Globus pallidus (tissue), 1 donor: ENCODE measurements around the gene PIP5KL1.

Experiments
- DNase-seq: peaks from one replicate; pipeline ENCODE4 v3.0.0-alpha.2; 2015; ENCODE audit warnings: low spot score

Gene PIP5KL1

DNA sequence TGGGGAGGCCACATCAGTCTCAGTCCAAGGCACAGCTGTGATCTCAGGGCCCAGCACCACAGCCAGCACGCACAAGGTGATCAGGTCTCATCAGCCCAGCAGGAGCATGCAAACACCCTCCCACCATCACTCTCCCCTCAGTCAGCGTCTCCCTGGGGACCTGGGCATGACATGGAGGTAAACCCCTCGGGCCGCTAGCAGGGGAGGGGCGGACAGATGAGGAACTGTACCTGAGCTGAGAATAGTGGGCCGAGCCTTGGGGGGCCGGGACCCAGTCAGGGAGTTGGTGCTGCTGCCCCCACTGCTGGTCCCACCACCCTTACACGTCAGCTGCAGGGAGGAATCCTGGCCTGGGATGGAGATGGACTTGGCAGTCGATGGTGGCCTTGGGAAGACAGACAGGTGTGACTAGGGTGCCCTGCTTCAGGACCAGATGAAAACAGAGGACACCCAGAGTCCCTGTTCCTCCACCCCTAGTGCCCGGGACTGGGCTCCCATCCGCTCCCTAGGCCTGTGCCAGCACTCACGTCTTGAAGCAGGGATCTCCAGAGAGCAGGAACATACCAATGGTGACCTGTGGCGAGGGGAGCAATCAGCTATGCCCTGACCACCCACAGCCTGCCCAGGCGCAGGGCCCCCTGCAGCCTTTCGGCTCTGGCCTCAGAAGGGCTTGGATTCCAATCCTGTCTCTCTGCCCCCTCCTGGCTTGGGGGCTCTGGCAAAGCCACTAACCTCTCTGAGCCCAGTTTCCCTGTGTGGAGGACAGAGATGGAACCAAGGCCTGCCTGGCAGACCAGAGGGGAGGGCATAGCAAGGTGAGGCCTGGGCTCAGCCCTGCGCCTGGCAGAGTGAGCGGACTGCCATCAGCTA is 17.5 kb upstream of the PIP5KL1 start:
- no peak for DNase-seq

DNA sequence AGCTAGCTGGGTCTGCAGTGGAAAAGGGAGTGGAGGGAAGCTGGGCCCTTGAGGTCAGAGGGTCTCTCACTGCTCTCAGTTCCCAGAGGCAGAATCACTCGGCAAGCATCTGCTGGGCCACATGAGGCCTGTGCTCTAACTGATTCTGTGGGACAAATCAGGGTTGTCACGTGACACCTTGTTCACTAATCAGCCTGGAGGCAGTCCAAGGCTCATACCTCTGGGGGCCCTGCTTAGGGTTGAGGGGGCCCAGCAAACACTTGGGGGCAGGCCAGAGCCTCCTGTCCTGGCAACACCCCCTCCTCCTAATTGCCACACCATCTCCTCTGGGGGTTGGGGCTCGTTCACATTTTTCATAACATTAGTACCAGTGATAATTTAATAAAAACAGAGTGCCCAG is 16.2 kb upstream of the PIP5KL1 start:
- DNase-seq = no peak

DNA sequence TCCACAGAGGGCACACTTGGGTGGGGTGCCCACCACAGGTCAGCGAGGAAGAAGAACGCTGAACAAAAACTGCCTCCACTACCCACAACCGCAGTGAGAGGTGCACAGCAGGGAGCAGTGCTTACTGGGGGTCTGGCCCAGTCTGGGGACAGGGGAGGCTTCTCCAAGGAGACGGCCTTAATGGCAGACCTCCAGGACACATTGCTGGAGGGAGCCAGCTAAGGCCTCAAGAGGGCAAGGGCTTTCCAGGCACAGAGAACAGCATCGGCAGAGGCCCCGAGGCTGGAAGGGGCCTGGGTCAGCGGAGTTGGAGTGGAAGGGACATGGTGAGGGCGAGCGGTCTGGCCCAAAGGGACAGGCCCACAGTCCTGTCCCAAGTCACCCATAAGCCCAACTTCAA is 15.4 kb upstream of the PIP5KL1 start:
- no peak for DNase-seq

DNA sequence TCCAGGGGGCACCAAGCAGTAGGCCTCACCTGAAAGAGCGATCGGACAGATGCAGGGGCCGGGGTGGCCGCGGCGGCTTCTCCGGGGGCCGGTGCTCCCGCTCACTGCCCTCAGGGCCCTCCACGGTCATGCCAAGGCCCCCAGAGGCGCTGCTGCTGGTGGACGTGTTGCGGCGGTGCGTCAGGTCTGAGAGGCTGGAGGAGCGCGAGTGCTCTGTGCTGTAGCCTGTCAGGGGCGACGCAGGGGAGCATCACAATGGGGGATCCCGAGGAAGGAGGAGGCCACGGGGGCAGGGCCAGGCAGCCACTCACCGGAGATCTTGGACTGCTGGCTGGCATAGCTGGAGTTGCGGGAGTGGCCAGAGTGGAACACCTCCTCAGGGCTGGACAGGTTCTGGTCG is 14.8 kb upstream of the PIP5KL1 start:
- no peak for DNase-seq

DNA sequence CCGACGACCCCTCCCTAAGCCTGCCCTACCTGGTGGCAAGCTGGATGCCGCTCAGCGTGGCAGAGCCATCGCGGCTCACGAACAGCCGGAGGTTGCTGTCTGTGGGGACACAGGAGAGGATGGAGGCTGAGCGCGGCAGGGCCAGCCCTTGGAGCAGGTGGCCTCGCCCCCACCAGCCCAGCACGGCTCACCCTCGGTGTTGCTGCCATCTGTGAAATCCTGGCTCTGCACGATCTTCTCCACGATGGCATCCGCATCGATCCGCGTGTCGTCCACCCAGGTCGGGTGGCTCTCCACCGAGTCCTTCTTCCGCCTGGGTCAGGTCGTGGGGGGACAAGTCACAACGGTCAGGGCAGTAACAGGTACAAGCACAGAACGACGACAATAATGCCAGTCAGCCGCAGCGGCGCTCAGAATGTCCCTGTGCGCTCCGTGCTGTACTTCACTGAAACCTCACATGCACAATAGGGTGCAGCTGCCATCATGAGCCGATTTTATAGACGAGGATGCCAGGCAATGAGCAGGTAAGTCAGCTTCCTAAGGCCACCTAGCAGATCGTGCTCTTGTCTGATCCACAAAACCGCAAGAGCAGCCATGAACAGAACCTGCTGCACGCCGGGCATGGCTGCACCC is 14.1 kb upstream of the PIP5KL1 start:
- no peak for DNase-seq

DNA sequence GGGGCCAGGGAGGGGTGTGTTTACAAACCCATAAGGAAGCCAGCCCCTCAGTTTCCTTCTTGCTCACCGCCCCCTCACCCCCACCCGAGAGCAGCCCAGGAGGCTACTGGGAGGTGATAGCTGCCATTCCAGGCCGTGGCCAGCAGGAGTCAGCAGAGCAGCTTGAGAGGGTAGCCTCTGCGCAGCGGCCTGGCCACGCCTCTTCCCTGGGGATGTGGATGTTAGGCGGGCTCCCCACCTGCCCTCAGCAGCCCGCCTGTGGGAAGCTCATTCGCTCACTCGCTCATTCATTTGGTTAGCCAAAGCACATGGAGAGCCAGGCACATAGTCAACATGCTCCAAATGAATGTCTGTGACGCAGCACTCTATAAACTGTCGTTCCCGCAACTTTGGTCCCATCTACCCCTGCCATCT is 13.2 kb upstream of the PIP5KL1 start:
- peak; percentile 90 for DNase-seq

DNA sequence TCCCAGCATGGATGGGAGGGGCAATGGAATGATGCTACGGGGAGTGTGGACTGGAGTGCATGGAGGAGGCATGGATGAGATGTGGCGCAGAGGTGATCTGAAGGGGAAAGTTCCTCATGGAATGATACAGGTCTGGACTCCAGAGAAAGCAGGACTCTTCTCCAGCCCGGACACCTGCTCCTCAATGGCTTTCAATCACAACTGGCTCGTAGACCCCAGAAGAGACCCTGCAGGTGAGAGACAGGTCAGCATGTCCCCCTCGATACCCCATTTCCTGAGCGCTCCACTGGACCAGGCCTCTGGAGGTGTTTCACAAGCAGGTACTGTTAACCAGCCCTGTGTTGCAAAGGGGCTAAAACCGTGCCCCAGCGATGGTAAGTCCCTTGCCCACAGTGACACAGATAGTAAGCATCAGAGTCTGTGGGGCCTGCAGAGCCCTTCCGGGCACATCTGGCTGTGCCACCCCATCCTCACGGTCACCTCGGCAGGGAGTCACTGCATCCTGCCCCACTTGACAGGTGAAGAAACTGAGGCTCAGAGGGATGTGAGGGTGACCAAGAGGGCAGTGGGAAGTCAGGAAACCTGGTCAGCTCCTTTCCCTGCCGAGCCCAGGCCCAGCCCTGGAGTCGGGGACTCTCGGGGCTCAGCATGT is 12.6 kb upstream of the PIP5KL1 start:
- no peak for DNase-seq

DNA sequence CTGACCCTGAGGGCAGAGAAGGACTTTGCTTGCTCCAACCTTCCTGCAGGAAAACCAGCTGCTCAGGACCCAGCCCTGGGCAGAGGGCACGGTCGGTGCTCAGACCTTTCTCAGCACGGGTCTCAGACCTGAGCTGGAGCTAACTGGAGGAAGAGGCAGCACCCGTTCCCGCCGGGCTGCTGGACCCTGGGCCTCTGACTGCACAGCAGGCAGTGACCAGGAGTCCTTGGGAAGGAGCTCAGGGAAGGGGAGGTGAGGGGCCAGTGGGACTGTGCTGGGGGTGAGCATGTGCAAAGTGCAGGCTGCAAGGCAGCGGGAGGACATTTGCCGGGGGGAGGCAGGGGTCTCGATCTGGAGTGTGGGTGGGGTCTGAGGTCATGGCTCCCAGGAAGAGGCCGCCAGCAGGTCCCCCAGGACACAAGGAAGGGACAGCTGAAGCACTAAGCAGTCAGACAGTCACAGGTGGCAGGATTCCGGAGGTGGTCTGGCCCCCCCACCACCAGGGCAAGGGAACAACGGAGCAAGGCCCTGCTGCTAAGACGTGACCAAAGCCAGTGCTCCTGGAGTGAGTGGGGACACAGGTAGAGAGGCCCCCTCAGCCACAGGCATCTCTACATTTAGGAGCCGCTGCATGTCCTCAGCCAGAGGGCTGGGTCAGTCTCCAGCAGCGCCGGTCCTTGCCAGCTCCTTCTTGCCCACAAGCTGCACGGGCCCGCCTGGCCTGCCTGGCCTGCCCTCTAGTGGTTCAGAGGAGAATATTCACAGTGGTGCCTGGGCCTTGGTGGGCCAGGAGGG is 11.8 kb upstream of the PIP5KL1 start:
- DNase-seq = no peak

DNA sequence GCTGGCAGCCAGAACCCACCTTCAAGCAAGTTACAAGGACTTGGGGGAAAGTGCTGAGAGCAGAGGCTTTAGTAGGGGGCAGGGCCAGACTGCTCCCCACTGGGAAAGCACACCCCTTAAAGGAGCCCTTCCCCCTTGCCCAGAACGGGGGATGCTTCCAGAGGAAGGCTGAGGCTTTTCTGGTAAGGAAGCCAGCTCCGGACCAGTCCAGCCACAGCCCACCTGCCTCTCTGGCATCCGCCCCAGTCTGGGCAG is 11.3 kb upstream of the PIP5KL1 start:
- DNase-seq = no peak

DNA sequence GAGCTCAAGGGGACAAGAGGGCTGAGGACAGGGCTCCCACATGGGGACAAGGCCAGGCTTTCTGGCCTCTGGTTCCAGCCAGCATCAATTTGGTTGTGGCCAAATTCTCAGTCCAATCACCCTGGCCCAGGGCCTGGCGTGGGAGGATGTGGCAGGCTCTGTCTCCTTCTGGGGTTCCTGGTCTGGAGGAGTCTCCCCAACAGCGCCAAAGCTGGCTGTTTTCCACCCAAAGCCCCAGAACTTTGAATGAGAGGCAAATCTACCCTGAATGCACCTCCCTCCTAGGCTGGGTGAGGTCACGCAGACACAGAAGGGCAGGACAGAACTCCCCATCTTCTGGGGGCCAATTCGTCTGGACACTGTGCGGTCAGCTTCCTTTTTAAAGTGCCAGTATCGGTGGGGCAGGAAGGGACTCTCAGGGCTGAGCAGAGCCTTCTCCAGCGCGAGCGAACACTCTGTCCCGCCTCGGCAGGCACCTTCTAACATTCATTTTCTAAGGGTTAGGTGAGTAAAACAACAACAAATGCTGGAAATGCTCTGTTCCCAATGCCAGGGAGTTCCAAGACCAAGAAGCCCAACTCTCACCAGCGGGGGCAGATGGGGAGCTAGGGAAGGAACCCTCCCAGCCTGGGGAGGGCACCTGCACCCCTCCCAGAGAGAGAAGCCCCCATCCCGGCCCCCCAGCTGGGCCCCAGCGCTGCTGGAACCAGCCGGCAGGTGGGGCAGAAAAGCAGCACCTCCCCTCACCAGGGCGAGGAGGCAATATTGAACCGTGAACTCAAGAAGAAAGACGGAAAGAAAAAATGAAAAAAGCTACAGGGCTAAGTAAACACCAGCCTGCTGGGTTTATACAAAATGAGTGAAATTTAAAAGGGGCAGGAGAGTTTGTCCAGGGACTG is 10.7 kb upstream of the PIP5KL1 start:
- DNase-seq = no peak

DNA sequence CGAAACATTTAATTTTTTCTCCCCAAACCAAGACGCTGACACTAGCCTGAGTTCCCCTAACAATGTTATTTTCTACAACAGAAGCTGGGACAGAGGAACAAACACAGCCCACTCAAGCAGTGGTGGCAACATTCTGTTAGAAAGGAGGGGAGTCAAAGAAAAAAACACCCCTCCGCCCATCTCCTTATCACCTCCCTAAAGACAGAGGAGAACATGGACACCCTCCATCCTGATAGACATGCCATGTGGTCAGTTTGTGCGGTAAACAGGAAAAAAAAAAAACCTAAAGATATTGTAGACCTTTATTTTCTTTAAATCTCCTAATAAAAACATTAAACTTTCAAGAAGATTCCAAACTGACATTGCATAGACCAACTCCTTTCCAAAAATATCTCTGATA is 10.0 kb upstream of the PIP5KL1 start:
- no peak for DNase-seq

DNA sequence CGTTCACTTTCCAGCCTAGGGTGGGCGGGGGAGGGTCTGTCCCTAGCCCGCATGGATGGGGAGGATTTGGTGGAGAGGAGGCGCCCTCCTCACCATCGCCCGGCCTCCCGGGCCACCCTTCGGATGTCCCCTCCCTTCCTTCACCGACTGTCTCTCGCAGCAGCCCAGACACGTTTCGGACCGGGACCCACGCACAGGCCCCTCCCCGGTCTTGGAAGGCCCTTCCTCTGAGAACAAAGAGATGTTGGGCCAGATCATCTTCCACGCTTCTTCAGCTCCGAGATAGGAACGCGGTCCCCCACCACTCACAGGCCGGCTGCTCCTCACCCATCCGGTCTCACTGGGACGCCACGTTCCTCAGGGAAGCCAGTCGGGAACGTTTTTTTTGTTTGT is 7.7 kb upstream of the PIP5KL1 start:
- DNase-seq = no peak

DNA sequence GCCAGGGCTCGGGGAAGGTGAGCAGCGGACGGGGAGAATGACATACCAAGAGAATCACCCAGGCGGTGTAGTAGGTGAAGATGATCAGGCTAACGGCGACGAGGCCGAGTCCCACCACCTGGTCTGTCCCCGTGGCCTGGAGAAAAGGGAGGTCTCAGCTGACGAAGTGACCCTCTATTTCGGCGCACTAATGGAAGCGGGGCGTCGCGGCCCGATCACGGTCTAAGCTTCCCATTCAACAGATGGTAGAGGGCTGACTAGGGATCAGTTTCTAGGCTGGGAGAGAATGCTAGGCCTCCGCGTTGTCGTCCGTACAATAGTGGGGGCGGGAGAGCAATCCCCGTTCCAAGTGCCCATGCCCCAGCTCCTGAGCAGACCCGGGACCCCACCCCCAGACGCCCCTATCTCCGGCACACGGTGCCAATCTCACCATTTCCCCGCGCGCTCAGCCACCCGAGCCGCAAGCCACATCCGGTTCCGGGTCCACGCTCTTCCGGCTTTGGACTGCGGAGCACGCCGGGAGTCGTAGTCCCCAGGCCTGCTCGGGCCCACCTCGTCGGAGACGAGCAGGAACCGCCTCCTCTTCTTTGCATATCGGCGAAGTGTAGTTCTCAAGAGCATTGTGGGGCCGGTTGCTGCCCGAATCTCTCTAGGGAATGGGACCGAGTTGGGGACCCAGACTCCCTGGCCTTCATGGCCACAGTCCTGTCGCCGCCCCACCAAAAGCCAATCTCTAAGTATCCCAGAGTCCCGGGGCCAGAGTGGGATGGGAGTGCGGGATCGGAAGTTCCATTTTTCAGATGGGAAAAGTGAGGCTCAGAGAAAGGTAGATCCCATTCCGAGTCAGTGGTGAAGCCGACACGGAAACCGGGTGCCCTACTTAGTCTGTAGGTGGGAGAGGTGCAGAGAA is 7.1 kb upstream of the PIP5KL1 start, which contains the start of gene DPM2:
Gene DPM2, minus strand, starts transcription at position 467 of the 910 bp plus-strand sequence. Its CDS starts 34 bp downstream, at position 433.
- peak; percentile 77 for DNase-seq

DNA sequence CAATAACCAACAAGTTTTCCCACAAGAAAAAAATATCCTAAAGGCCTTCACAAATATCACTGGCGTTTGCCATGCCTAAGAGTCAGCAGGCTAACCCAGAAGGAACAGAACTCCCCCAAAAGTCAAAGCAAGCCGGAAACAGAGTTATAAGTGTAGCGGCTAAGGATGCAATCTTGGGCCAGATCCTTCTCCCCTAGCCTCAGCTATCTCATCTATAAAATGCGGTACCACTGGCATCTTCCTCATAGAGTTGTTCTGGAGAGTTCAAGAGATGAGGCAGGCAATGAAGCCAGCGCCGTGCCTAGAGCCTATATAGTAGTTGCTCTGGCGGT is 6.4 kb upstream of the PIP5KL1 start:
- DNase-seq = no peak

DNA sequence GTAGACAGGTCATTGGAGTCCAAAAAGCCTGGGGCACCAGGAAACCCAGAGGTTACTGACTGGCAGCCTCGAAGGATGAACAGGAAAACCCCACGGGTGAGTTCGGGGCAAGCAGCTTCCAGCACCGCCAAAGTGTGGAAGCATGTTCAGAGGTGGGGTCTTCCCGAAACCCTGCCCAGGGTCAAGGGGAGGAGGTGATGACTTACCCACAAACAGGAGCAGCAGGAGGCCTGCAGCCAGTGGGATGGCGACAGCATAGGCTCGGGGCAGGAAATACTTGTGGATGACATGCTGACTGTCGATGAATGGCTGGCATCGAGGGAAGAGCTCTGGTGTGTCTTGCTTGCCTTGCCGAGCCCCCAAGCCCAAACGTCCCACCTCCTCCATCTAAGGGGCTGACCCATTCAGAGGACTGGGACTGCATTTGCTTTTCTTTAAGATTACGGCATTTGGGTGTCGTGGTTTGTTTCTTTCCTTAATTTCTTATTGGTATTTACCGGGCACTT is 5.8 kb upstream of the PIP5KL1 start:
- DNase-seq = no peak

DNA sequence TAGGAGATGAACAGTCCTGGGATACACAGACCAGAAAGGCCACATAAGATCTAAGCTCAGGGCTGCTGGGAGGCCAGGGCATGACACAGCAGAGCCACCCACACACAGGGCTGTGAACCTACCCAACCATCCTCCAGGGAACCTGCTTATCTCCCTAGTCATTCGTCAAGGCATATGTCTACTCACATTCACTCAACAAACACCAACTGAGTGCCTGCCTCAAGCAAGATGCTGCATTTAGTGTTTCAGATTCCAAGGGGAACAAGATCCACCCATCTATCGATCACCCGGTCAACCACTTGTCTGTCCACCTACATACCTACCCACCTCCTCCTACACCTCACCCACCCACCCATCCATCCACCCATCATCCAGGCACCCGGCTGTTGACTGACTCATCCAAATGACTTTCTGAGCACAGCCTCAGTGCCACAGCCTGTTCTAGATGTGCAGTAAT is 5.2 kb upstream of the PIP5KL1 start:
- DNase-seq = no peak

DNA sequence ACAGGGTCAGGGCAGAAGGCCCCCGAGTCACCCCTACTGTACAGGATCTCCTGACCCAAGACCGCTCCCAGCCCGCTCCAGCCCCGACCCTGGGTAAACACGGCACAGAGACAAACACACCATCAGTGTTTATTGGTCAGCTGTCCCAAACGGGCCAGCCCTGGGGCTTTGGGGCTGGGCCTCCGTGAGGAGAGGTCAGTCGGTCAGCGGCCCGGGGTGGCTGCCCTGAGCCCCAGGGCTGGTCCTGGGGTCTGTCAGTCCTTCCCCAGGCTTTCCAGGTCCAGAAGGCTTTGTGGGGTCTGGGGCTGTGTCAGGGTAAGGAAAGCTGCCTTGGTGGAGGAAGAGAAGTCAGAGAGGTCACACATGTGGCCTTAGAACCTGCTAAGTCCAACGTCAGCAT is 4.4 kb upstream of the PIP5KL1 start:
- no peak for DNase-seq

DNA sequence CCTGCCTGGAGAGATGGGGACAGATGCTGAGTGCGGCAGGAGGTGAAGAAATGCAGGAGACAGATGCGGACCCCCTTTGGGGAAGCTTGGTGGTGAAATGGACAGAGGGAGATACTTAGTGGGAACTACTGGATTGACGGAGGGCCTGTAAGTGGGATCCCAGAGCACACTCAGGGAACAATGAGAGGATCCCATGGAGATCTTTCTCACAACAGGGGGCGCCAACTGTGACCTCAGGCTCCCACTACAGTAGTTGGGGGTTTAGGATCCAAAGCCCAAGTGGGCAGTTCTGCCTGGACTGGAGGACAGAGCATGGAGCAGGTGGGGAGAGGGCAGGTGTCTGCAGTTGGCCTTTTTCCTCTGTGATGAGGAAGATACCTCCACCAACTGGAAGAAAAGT is 3.7 kb upstream of the PIP5KL1 start:
- no peak for DNase-seq

DNA sequence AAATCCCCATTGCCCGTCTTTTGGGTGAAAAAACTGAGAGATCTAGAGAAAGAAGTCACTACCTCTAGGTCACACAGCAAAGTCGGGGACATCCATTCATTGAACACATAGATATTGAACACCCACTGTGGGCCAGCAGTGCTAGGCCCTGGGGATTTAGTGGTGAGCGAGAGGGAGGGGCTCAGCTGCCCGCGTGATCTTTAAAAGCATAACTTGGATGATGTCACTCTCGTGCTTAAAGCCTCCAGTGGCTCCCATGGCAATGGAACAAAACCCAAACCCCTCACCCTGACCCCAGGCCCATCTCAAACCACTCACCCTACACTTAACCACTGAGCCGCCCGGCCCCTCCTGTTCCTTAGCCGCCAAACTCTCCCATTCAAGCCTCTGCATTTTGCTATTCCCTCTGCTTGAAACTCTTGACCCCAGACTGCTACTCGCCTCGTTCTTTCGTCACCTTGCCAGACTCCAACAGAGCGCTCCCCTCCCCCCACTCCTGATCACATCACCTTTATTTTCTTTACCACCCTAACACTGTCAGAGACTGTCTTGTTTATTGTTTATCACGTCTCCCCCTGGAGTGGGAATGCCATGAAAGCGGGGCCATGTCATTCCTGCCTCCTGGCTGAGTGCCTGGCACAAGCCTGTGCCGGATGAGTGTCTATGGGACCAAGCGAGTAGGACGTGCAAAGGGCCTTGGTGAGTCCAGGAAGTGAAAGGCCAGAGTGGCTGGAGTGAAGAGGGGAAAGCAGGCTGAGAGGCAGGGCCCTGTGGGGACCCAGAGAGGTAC is 710 bp upstream of the PIP5KL1 start:
- no peak for DNase-seq

DNA sequence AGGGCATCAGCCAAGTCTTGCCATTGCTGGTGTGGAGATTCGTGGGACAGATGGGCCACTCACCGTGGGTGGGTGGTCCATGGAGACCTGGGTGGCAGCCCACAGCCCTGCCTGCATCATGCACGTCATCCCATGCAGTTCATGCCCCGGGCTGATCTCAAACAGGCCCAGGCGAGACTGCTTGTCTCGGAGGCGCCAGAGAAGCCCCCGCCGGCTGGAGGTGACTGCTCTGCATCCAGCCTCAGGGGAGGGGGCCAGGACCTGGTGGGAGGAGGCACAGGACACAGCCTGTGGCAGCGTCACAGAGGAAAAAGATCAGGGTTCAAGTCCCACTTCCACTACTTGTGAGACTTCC is 975 bp downstream of the PIP5KL1 start:
- no peak for DNase-seq
